IMR-90 (cell line): ENCODE measurements around the gene SLC13A1.

Experiments
- POLR2A ChIP-seq: IDR thresholded peaks from 2 replicates; pipeline ENCODE4 v1.6.1; 2012; ENCODE audit warnings: mild to moderate bottlenecking, low read depth, low read length
- TF ChIP-seq, protein P1 (sequence below): conservative IDR thresholded peaks from 2 replicates; pipeline ENCODE4 v1.5.1; 2012; ENCODE audit warnings: mild to moderate bottlenecking, low read depth, low read length, improper control_type of control experiment

DNA sequence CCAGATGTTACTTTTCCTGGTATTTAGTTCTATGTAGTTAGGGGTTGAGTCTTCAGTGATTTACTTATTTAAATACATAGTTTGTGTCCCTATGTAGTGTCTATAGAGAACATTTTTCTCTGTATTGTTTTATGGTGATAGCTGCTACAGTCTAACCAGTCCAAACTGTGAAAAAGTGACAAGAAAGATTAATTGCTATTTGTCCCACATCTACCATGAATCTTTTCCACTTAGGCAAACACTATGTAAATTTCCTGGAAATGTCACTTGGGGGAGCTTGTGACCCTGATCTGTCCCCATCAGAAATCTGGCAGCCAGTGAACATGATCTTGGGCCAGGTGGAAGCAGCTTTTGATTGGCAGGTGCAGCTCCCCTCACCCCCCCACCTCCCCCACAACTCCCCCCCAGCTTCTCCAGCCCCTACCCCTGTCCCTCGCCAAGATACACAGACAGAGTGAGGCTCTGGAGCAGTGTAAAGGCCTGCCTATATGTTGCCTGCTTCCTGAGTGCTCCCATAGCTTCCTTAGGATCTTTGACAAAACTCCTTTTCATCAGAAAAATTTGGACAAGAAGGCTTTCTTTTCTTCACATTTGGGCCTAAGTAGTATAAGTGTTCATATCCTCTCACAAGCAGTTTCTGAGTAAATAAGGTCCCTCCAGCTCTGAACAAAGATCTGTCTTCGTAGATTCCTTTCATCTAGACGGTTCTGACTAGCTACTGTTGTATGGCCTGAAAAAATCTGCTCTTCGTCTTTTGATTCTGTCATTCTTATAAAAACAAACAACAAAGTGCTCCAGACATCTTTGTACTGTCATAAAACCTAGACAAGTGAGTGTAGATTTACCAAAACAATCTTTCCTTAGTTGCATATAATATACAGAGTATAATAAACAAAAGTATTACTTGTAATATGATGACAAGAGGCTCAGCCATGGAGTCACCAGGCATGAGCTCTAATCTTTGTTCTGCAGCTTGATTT lies 31.5 kb upstream of the SLC13A1 start:
- TF ChIP-seq, protein P1, sequence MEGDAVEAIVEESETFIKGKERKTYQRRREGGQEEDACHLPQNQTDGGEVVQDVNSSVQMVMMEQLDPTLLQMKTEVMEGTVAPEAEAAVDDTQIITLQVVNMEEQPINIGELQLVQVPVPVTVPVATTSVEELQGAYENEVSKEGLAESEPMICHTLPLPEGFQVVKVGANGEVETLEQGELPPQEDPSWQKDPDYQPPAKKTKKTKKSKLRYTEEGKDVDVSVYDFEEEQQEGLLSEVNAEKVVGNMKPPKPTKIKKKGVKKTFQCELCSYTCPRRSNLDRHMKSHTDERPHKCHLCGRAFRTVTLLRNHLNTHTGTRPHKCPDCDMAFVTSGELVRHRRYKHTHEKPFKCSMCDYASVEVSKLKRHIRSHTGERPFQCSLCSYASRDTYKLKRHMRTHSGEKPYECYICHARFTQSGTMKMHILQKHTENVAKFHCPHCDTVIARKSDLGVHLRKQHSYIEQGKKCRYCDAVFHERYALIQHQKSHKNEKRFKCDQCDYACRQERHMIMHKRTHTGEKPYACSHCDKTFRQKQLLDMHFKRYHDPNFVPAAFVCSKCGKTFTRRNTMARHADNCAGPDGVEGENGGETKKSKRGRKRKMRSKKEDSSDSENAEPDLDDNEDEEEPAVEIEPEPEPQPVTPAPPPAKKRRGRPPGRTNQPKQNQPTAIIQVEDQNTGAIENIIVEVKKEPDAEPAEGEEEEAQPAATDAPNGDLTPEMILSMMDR: no peak
- no peak for TF ChIP-seq POLR2A
